ENCODE measurements around the gene RTN4RL1. TPM values are rescaled to one million over a fixed set of nuclear protein-coding genes. Genes with fewer than 3 reads are reported as not detected.

RTN4RL1 gene
- total RNA-seq, 1 donor from 2014 or later: 50.3 TPM

DNA sequence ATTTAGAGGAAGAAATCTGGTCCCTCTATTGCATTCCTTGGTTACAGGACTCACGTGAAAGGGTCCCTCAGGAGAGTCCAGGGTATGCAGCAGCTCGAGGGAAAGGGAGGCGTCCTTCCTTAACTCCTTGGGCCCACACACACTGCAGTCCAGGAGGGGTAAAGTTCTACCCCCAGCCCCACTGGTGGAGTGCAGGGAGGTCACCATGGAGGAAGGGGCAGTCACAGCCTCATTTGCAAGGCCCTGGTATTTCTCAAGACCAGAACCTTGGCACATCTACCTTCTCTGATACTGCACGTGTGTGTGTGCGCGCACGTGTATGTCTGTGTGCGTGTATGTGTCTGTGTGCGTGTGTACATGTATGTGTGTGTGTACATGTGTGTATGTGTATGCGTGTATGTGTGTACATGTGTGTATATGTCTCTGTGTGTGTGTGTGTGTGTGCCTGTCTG lies 40.8 kb upstream of the RTN4RL1 start:
- Mint-ChIP-seq H3K36me3 (ENCODE audit: unreplicated experiment) (no peaks in the 10 kb centered on the region), H3K4me1 (ENCODE audit: low read depth, unreplicated experiment) (peaks cover 38% of the 10 kb centered on the region), H3K9me3 (ENCODE audit: unreplicated experiment) (peaks cover 18% of the 10 kb centered on the region), H3K27ac (ENCODE audit: unreplicated experiment) (no peak overlapping the region), H3K4me3 (ENCODE audit: unreplicated experiment) (peak overlapping the region; percentile 42), H3K27me3 (ENCODE audit: unreplicated experiment) (peaks cover 24% of the 10 kb centered on the region)
- TF ChIP-seq, protein P1, sequence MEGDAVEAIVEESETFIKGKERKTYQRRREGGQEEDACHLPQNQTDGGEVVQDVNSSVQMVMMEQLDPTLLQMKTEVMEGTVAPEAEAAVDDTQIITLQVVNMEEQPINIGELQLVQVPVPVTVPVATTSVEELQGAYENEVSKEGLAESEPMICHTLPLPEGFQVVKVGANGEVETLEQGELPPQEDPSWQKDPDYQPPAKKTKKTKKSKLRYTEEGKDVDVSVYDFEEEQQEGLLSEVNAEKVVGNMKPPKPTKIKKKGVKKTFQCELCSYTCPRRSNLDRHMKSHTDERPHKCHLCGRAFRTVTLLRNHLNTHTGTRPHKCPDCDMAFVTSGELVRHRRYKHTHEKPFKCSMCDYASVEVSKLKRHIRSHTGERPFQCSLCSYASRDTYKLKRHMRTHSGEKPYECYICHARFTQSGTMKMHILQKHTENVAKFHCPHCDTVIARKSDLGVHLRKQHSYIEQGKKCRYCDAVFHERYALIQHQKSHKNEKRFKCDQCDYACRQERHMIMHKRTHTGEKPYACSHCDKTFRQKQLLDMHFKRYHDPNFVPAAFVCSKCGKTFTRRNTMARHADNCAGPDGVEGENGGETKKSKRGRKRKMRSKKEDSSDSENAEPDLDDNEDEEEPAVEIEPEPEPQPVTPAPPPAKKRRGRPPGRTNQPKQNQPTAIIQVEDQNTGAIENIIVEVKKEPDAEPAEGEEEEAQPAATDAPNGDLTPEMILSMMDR (IDR thresholded peaks at IDR 0.05; ENCODE audit: partially characterized antibody, unreplicated experiment): no peak
- no peak for DNase-seq

DNA sequence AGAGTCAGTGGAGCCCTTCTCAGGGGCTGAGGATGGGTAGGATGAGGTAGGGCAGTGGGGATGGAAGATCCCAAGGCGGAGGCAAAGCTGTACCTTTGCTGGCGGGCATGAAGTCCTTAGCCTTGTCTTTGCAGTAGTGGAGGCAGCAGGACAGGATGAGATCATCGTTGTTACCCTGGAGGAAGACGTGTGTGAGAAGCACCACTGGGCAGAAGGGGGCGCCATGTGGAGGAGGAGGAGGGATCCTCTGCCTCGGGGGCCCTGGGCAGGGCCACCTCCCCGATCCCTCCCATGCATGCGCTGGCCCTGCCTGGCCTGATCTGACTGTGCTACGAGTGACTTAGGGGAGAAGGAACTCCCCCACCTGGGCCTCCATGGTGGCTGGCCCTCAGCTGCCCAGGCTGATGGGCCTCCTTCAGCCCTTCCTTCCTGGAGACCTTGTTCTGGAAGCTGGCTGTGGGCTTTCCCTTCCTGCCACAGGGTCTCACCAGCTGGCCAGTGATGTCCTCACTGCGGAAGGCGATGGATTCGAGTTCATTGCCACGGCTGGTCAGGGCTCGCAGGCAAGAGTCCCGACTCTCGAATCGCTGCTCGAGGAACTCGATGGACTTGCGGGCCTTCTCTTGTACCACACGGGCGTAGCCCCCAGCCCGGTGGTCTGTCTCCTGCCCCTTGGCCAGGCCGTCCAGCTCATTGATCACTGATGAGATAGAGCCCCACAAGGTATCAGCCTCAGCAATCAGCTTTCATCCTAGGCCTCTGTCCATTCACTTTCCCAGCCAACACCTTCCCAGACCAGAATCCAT lies 40.0 kb upstream of the RTN4RL1 start:
- H3K27ac Mint-ChIP-seq (ENCODE audit: unreplicated experiment): no peak overlapping the region
- H3K27me3 Mint-ChIP-seq (ENCODE audit: unreplicated experiment): peaks cover 27% of the 10 kb centered on the region
- peaks cover 18% of the 10 kb centered on the region for H3K9me3 Mint-ChIP-seq (ENCODE audit: unreplicated experiment)
- no peak overlapping the region for H3K4me3 Mint-ChIP-seq (ENCODE audit: unreplicated experiment)
- H3K36me3 Mint-ChIP-seq (ENCODE audit: unreplicated experiment): no peaks in the 10 kb centered on the region
- TF ChIP-seq, protein P1 (IDR thresholded peaks at IDR 0.05; ENCODE audit: partially characterized antibody, unreplicated experiment): no peak
- DNase-seq: no peak
- peaks cover 34% of the 10 kb centered on the region for H3K4me1 Mint-ChIP-seq (ENCODE audit: low read depth, unreplicated experiment)

- no peak for DNase-seq
- peaks cover 29% of the 10 kb centered on the region for H3K4me1 Mint-ChIP-seq (ENCODE audit: low read depth, unreplicated experiment)
- peaks cover 16% of the 10 kb centered on the region for H3K9me3 Mint-ChIP-seq (ENCODE audit: unreplicated experiment)
- H3K36me3 Mint-ChIP-seq (ENCODE audit: unreplicated experiment): no peaks in the 10 kb centered on the region
- TF ChIP-seq, protein P1 (IDR thresholded peaks at IDR 0.05; ENCODE audit: partially characterized antibody, unreplicated experiment): no peak
- H3K27ac Mint-ChIP-seq (ENCODE audit: unreplicated experiment): no peak overlapping the region
- peaks cover 25% of the 10 kb centered on the region for H3K27me3 Mint-ChIP-seq (ENCODE audit: unreplicated experiment)
- H3K4me3 Mint-ChIP-seq (ENCODE audit: unreplicated experiment): no peak overlapping the region
Measured at GRCh38 chr17:2064520-2064971, 39.4 kb upstream of the RTN4RL1 start.

- H3K4me3 Mint-ChIP-seq (ENCODE audit: unreplicated experiment): peak overlapping the region; percentile 31
- peaks cover 29% of the 10 kb centered on the region for H3K4me1 Mint-ChIP-seq (ENCODE audit: low read depth, unreplicated experiment)
- peaks cover 25% of the 10 kb centered on the region for H3K27me3 Mint-ChIP-seq (ENCODE audit: unreplicated experiment)
- TF ChIP-seq, protein P1 (IDR thresholded peaks at IDR 0.05; ENCODE audit: partially characterized antibody, unreplicated experiment): no peak
- H3K9me3 Mint-ChIP-seq (ENCODE audit: unreplicated experiment): peaks cover 14% of the 10 kb centered on the region
- H3K27ac Mint-ChIP-seq (ENCODE audit: unreplicated experiment): no peak overlapping the region
- no peaks in the 10 kb centered on the region for H3K36me3 Mint-ChIP-seq (ENCODE audit: unreplicated experiment)
- DNase-seq: no peak
Measured at GRCh38 chr17:2064147-2064489, 39.0 kb upstream of the RTN4RL1 start.

Measured in glutamatergic neuron (in vitro differentiated cells).